Measurements from ENCODE around the gene ZNF346. TPM values are rescaled to one million over a fixed set of nuclear protein-coding genes. Genes with fewer than 3 reads are reported as not detected.

ZNF346 gene
- total and polyA plus RNA-seq, 2 experiments from 2014 or later = 13.8 to 21.4 TPM

DNA sequence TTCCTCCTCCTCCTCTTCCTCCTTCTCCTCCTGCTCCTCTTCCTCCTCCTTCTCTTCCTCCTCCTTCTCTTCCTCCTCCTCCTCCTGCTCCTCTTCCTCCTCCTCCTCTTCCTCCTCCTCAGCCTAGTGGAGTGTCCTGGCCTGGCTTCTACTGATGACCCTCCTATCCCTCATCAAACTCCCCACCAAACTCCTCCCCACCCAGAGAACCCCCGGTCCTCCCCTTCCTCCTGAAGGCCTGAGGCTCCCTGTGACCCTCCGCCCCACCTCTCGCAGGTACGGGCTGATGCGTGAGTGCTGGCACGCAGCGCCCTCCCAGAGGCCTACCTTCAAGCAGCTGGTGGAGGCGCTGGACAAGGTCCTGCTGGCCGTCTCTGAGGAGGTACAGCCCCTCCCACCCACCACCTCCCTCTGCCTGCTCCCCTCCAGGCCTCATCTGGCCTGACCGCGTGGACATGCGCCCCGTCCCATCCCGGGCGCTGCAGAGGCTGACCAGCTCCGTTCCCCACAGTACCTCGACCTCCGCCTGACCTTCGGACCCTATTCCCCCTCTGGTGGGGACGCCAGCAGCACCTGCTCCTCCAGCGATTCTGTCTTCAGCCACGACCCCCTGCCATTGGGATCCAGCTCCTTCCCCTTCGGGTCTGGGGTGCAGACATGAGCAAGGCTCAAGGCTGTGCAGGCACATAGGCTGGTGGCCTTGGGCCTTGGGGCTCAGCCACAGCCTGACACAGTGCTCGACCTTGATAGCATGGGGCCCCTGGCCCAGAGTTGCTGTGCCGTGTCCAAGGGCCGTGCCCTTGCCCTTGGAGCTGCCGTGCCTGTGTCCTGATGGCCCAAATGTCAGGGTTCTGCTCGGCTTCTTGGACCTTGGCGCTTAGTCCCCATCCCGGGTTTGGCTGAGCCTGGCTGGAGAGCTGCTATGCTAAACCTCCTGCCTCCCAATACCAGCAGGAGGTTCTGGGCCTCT is 74.8 kb downstream of the ZNF346 start:
- Histone ChIP-seq H3K9me3 (ENCODE audit: low read depth) (no peaks in the 10 kb centered on the region), H3K9me2 (replicated peaks; ENCODE audit: insufficient read depth) (no peaks in the 10 kb centered on the region), H3K79me2 (no peaks in the 10 kb centered on the region), H3K4me3 (no peak overlapping the region), H3K36me3 (replicated peaks; ENCODE audit: insufficient read depth, low read depth) (no peaks in the 10 kb centered on the region), H3K4me2 (no peak overlapping the region), H2AFZ (no peak overlapping the region), H3K4me1 (ENCODE audit: insufficient read depth) (peaks cover 16% of the 10 kb centered on the region), H3K27ac (no peak overlapping the region), H4K20me1 (ENCODE audit: insufficient read depth, poor library complexity, severe bottlenecking) (no peaks in the 10 kb centered on the region), H3K27me3 (no peaks in the 10 kb centered on the region)
- 90% methylated on average over 22 of the region's 30 CpGs for WGBS (ENCODE audit: low lambda C conversion rate, missing lambda C conversion rate)
- no peak for TF ChIP-seq EZH2 (IDR thresholded peaks at IDR 0.05; ENCODE audit: borderline replicate concordance)
- no peak for TF ChIP-seq CTCF (IDR thresholded peaks at IDR 0.05; ENCODE audit: poor library complexity)
- TF ChIP-seq EZH2phosphoT487 (IDR thresholded peaks at IDR 0.05; ENCODE audit: low read depth, severe bottlenecking, unreplicated experiment) = no peak
- DNase-seq (ENCODE audit: low spot score) = no peak

DNA sequence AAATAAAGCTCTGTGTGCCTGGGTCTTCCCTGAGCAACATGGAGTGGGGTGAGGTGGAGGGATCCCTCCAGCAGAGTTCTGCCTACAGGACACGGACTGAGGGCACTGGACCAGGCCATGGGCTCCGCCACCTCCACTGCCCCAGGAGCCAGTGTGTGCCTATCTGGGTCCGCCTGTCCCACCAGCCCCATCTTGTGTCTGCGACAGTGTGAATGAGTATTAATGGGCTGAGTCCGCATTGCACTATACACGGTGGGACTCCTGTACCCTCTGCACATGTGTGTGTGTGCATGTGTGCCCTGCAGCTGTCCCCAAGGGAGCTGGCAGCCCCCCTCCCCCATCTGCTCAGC is 75.6 kb downstream of the ZNF346 start:
- H3K4me1 ChIP-seq (ENCODE audit: insufficient read depth) = peaks cover 16% of the 10 kb centered on the region
- no peak overlapping the region for H3K4me2 ChIP-seq
- no peaks in the 10 kb centered on the region for H3K9me2 ChIP-seq (replicated peaks; ENCODE audit: insufficient read depth)
- no peaks in the 10 kb centered on the region for H3K36me3 ChIP-seq (replicated peaks; ENCODE audit: insufficient read depth, low read depth)
- no peak for TF ChIP-seq EZH2 (IDR thresholded peaks at IDR 0.05; ENCODE audit: borderline replicate concordance)
- no peak for TF ChIP-seq CTCF (IDR thresholded peaks at IDR 0.05; ENCODE audit: poor library complexity)
- TF ChIP-seq EZH2phosphoT487 (IDR thresholded peaks at IDR 0.05; ENCODE audit: low read depth, severe bottlenecking, unreplicated experiment) = no peak
- 86% methylated on average over 6 of the region's 6 CpGs for whole genome bisulfite sequencing (ENCODE audit: low lambda C conversion rate, missing lambda C conversion rate)
- no peak overlapping the region for H2AFZ ChIP-seq
- no peaks in the 10 kb centered on the region for H3K79me2 ChIP-seq
- no peak for DNase-seq (ENCODE audit: low spot score)
- H3K4me3 ChIP-seq = no peak overlapping the region
- no peaks in the 10 kb centered on the region for H4K20me1 ChIP-seq (ENCODE audit: insufficient read depth, poor library complexity, severe bottlenecking)
- H3K9me3 ChIP-seq (ENCODE audit: low read depth) = no peaks in the 10 kb centered on the region
- no peaks in the 10 kb centered on the region for H3K27me3 ChIP-seq
- H3K27ac ChIP-seq = no peak overlapping the region

- 69% methylated on average over 15 of the region's 18 CpGs for WGBS (ENCODE audit: low lambda C conversion rate, missing lambda C conversion rate)
- no peak overlapping the region for H2AFZ ChIP-seq
- DNase-seq (ENCODE audit: low spot score) = no peak
Measured at GRCh38 chr5:177098470-177099141, 76.1 kb downstream of the ZNF346 start.

More at GRCh38 chr5:177098470-177099141, 76.1 kb downstream of the ZNF346 start:
- Histone ChIP-seq H3K79me2 (no peaks in the 10 kb centered on the region), H3K4me3 (no peak overlapping the region), H3K27ac (no peak overlapping the region), H4K20me1 (ENCODE audit: insufficient read depth, poor library complexity, severe bottlenecking) (no peaks in the 10 kb centered on the region), H3K27me3 (no peaks in the 10 kb centered on the region), H3K9me2 (replicated peaks; ENCODE audit: insufficient read depth) (no peaks in the 10 kb centered on the region), H3K9me3 (ENCODE audit: low read depth) (no peaks in the 10 kb centered on the region), H3K4me1 (ENCODE audit: insufficient read depth) (peaks cover 16% of the 10 kb centered on the region), H3K4me2 (peak overlapping the region; percentile 35), H3K36me3 (replicated peaks; ENCODE audit: insufficient read depth, low read depth) (no peaks in the 10 kb centered on the region)
- no peak for TF ChIP-seq EZH2phosphoT487 (IDR thresholded peaks at IDR 0.05; ENCODE audit: low read depth, severe bottlenecking, unreplicated experiment)
- TF ChIP-seq EZH2 (IDR thresholded peaks at IDR 0.05; ENCODE audit: borderline replicate concordance) = no peak
- no peak for TF ChIP-seq CTCF (IDR thresholded peaks at IDR 0.05; ENCODE audit: poor library complexity)
